EL (cell line): ENCODE measurements around the gene CDH13.

Experiments used
- DNase-seq: peaks from one replicate; pipeline ENCODE4 v3.0.0-alpha.2; 2016

Gene CDH13

GRCh38 chr16:83136924-83137323 lies 510.2 kb downstream of the CDH13 start:
- no peak for DNase-seq

DNA sequence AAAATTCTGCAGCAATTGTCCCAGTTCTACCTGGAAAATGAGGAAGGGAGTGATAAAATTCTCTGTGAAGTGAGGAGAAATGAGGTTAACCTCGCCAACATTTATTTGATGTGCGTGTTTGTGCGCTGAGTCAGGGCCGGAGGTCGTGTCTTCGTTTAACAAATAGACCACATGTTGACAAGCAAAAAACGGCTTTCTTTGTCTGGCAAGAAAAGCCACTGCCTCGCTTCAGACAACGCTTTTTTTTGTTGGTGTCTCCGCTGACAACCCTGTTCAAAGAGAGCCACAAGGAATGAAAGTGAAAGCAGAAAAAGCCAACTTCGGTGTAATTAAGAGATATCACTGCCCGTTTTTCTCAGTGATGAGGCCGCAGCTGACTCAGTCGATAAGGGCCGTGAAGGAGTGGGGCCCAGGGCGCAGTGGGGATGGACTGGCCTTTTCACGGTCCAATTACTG lies 510.6 kb downstream of the CDH13 start:
- DNase-seq = peak; percentile 89

GRCh38 chr16:83137894-83138293 lies 511.1 kb downstream of the CDH13 start:
- peak; percentile 12 for DNase-seq

GRCh38 chr16:83138512-83138911 lies 511.7 kb downstream of the CDH13 start:
- DNase-seq = no peak

DNA sequence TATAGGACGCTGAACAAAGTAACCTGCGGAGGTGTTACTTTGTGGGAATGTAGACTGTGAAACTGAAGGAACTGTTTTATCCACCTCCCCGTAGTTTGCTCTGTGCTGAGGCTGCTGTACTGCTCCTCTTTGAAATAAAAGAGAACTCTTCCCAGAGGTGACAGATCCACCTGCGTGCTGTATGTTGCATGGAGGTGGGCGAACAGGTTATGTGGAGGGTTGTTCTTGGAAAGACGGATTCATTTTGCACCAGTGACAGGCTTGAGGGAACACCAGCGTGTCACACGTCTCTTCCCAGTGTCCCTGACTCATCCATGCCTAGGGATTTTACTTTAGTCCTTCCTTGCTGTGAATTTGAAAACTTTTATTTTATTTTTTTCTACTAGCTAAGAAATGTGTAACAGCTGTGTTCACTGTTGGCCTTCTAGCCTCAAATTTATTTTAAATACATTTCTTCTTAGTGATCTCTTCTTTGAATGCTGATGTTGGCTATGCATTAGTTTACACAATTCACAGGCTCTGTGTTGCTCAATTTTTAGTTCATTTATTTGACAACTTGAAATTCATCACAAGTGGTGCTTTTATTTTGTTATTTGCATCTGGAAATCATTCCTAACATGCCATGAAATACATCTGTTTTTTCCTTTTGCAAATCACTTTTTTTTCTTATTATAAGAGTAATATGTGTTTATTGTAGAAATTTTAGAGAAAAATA lies 512.4 kb downstream of the CDH13 start:
- no peak for DNase-seq

- DNase-seq = peak; percentile 5
These were observed 517.0 kb downstream of the CDH13 start for GRCh38 chr16:83143788-83144187.

- no peak for DNase-seq
These were observed 518.5 kb downstream of the CDH13 start for GRCh38 chr16:83145297-83145696.

DNA sequence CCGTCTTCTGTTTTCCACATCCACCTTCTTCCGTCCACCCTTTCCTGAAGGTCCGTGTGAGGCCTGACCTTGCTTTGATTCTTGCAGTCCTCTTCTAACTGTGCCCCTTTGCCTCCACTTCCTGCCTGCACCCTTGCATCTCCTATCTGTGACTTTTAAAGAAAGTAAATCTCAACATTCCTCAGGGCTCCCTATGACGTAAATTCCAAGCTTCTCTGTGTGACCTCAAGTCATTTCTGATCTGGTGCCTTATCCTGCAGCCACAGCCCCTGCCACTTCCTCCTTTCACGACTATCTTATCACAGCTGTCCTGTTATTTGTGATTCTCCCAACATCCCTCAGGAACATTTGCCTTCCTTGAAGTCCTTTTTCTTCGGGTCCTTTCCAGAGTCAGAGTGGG lies 520.5 kb downstream of the CDH13 start:
- DNase-seq = no peak

DNA sequence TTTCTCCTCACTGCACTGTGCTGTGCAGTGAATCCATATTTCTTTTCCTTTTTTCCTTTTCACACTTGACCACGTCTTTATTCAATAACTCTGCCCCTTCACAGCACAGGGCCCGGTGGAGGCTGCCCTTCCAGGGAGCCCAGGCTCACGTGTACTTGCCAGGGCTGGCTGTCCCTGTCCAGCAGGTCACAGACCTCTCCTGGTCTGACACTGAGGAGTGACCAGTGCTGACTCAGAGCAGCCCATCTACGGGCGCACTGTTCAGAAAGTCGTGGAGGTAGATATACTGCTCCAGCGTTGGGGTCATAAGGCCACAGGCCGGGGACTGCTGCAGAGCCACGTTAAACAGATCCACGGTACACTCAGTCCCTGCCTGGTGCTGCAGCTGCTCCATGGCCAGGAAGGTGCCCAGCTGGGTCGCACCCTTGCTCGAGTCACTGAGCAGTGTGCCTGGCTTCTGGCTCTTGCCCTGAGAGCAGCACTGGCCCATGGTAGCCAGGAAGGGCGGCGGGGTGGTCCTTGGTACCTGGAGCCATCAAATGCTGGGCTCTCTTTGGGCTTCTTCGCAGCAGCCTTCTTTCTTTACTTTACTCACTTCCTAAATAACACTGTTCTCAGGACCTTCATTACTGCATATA lies 531.7 kb downstream of the CDH13 start:
- DNase-seq = no peak

DNA sequence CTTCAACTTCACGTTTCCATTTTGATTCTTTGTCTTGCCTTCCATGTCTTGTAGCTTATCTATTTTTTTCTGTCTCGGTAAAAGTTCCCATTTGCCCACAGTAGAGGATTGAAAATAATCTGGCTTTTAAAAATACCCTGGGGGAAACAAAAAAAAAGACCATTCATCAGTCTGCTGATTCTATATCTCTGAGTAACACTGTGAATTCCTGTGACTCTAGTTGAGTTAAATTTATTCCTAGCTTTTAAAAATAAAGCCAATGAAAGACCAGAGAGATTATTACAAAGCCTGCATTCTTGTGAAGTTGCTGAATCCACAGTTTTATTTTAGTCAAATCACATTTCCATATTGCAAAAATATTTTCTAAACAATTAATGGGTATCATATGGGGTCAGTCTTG lies 532.3 kb downstream of the CDH13 start:
- DNase-seq = no peak

DNA sequence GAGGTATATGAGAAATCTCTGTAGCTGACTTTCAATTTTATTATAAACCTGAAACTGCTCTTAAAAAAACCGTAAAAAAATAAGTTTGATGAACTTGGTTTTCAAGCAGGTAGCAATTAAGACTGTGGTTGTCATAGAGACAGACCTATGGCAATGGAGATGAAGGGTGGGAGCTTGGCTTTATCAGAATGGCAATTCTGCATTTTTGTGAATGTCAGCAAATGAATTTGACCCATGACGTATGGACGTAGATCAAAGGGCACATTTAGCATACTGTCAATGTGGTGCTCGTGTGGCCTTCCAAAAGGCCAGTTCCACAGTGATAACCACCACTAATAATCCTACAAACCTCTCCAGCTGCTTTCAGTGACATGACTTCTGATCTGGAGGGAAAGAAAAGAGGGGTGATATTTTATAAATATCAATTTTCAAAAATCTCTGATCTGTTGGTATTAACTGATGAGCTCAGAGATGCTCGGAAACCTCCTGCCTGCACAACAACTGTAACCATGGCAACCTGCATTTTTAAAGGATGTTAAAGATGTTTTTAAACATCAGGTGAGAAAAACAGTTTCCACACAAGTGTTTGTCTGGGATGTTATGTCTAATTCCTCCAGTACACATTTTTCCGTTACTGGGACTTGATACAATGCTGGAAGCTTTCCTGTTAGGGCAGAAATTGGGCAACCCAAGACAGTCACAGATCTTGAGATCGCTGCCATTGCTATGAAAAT lies 533.7 kb downstream of the CDH13 start:
- DNase-seq = no peak

GRCh38 chr16:83162791-83163190 lies 536.0 kb downstream of the CDH13 start:
- DNase-seq = no peak

DNA sequence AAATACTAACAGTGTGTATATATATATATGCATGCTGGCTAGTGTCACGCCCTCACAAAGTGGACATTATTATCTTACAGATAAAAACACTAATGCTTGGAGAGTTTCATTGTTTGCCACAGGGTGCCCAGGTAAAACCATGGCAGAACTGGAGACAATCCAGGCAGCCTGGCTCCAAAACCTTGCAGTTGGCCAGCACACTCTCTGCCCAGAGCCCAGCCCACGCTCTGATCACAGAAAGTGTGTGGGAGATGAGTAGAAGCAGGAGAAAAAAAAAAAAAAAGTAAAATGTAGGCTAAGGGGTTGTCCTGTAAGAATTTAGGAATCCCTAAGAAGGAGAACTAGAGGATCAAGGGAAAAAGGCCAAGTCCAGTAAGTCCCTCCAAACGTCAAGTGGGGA lies 538.0 kb downstream of the CDH13 start:
- DNase-seq = no peak

DNA sequence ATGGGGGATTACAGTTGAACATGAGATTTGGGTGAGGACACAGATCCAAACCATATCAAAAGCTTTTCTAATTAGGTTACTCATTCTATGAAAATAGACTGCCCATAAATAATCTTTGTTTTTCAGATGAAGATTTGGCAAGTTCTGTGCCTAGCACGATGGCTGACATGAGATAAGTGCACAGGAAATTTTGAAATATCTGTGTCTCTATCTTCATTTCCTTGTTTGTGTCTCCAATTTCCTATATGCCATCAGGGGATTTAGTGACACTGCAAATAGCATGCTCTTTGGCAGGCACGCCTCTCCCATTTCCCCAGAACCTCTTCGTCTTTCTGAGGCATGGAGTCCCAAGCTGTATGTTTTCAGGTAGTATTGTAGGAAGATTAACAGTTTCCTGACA lies 544.6 kb downstream of the CDH13 start:
- no peak for DNase-seq

DNA sequence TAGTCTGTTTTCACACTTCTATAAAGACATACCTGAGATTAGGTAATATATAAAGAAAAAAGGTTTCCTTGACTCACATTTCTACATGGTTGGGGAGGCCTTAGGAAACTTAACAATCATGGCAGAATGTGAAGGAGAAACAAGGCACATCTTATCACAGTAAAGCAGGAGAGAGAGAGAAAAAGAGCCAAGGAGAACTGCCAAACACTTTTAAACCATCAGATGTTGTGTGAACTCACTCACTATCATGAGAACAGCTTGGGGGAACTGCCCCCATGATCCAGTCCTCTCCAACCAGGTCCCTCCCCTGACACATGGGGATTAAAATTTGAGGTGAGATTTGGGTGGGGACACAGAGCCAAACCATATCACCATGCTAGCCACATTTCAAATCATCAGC lies 547.9 kb downstream of the CDH13 start:
- no peak for DNase-seq

DNA sequence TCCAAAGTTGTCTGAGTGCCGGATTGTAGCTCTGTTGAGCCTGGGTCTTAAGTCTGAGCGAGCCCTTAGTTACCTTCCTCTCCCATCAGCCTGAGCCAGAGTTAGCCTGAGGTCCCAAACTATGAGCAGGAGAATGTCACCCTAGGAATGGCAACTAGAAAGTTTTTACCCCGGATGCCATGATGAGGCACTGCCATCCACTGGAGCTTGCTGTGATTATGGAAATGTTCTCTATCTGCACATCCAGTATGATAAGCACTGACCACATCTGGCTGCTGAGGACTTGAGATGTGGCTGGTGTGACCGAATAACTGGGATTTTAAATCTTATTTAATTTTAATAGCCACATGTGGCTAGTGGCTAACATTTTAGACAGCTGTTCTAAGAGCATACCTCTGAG lies 550.0 kb downstream of the CDH13 start:
- DNase-seq = no peak

DNA sequence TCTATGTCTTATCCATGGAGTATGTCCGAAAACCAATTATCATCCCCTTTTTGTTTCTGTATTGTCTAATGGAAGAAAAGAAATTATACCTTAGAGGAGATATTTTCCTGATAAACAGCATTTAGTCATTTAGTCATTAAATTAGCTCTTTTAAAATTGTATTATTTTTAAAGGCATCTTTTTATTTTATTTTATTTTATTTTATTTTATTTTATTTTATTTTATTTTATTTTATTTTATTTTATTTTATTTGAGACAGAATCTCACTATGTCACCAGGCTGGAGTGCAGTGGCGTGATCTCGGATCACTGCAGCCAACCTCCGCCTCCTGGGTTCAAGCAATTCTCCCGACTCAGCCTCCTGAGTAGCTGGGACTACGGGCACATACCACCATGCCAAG lies 559.1 kb downstream of the CDH13 start:
- DNase-seq = no peak

DNA sequence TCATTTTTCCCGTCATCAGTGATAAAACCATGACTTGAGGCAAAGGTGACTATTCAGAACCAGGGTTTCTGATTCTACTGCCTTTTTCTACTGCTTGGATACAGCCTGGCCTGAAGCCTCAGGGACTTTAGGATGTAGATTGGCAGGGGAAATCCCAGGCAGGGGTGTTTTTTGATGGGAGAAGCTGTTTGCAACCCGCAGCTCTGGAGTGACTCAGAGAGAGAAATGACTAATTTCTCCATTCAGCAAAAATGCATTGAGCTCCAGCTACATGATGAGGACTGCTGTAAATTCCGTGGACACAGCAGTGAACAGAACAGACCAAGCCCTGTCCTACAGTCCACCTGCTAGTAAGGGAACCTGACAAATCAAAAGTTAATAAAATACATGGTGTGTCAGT lies 560.6 kb downstream of the CDH13 start:
- DNase-seq = peak; percentile 85

DNA sequence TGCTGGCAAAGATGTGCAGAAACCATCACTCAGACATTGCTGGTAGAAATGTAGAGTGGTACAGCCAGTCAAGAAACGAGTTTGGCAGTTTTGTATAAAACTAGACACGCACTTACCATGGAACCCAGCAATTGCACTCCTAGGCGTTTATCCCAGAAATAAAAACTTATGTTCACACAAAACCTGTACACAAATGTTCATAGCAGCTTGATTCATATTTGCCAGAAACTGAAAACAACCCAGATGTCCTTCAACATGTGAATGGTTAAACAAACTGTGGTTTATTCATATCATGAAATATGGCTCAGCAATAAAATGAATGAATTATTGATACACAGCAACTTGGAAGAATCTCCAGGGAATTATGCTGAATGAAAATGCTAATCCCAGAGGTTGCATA lies 570.0 kb downstream of the CDH13 start:
- no peak for DNase-seq

- DNase-seq = no peak
These were observed 570.7 kb downstream of the CDH13 start for GRCh38 chr16:83197450-83197849.

DNA sequence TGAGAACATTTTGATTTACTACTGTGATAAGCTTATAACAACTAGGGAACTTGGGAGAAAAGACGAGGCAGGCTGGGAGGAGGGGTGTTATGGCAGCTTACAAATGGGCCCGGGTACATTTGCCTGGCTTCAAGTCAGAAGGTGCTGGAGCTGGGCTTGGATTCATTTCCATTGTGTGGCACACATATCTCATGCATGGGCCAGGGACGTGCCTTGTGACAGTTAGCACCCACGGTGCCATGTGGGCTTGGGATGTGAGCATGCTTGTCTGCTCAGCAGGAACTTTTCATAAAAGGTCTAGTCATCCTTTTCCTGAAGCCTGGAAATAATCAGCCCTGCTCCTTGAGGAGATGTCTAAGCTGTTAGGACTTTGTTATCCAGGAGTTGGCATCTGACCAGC lies 572.2 kb downstream of the CDH13 start:
- no peak for DNase-seq

- DNase-seq = peak; percentile 21
These were observed 573.4 kb downstream of the CDH13 start for GRCh38 chr16:83200005-83200779.

DNA sequence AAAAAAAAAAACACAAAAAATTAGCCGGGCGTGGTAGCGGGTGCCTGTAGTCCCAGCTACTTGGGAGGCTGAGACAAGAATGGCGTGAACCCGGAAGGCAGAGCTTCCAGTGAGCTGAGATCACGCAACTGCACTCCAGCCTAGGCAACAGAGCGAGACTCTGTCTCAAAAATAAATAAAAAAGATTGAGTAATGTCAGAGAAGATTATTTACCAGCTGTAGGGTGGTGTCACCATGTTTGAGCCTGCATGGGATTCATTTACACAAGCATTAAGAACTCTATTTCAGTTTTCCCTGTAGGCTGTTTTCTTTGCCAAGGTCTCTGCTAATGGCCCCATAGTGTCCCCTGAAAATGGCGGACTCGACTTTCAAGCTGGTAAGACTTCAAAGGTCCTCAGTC lies 575.0 kb downstream of the CDH13 start:
- DNase-seq = no peak
